Stimulated activated CD4-positive, alpha-beta T cell treated with anti-CD3 and anti-CD28 coated beads, TNF-alpha, amount 100 ng/mL, for 1 hour (primary cell): ENCODE measurements around the gene GLB1L3.
A peak's percentile ranks its signal among the peaks of the same experiment; 100 is the strongest.

Source experiments
- DNase-seq, 3 donors: peaks; one replicate each; pipeline ENCODE4 v3.0.0-alpha.2; 2020; ENCODE audit warnings: low read depth in 3 of 3, low spot score in 1 of 3

The GLB1L3 gene, protein sequence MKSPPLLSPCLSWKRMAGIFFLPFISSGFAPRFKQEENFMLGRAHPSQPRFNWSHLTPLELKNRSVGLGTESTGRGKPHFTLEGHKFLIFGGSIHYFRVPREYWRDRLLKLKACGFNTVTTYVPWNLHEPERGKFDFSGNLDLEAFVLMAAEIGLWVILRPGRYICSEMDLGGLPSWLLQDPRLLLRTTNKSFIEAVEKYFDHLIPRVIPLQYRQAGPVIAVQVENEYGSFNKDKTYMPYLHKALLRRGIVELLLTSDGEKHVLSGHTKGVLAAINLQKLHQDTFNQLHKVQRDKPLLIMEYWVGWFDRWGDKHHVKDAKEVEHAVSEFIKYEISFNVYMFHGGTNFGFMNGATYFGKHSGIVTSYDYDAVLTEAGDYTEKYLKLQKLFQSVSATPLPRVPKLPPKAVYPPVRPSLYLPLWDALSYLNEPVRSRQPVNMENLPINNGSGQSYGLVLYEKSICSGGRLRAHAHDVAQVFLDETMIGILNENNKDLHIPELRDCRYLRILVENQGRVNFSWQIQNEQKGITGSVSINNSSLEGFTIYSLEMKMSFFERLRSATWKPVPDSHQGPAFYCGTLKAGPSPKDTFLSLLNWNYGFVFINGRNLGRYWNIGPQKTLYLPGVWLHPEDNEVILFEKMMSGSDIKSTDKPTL

DNA sequence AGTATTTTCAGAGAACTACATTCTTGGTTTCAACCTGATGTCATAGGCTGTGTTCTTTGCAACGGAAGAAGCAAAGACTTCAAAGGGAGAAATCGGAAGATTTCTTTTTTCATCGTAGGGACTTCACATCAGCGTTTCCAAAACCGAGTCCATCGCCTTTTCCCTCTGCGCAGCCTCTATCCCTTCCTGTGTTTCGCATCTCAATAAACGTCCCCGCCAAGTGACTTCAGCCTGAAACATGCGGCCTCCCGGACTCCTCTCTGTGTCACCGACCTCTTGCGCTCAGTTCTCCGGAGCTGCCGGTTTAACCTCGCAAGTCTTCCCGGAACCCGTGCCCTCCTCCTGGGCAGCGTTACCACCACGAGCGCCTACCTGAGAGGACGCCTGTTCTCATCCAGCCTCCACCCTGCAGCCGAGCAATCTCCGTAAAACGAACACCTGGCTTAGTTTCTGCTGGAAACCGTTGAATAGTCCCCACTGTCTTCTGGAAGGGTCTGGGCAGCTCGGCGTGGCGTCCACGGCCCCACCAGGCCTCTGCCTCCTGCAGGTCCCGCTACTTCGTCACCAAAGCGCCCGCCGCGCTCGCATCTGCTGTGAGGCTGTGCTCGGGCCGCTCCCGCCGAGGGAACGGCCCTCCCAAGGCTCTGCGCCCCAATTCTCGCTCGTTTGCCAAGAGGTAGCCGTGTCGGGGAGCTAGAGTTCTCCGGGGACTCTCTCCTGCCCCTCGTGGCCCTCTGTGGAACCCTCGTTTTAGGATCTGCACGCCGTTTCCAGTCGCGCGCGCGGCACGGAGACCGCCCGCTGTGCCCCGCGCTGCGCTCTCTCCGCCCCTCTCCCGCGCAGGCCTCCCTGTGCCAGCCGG is at the start of gene GLB1L3:
Gene GLB1L3, plus strand, starts transcription at position 846 of the 862 bp plus-strand sequence. CDS start 362 bp downstream, outside the sequence.
- DNase-seq, result peak; percentile 33 to 65 (median 57)

GRCh38 chr11:134226806-134227325 is 49.3 kb upstream of the GLB1L3 start:
- DNase-seq, result no peak

- DNase-seq, result no peak
Measured at GRCh38 chr11:134228625-134229024, 47.6 kb upstream of the GLB1L3 start.

- DNase-seq, result no peak
Measured at GRCh38 chr11:134229126-134229790, 46.9 kb upstream of the GLB1L3 start.

DNA sequence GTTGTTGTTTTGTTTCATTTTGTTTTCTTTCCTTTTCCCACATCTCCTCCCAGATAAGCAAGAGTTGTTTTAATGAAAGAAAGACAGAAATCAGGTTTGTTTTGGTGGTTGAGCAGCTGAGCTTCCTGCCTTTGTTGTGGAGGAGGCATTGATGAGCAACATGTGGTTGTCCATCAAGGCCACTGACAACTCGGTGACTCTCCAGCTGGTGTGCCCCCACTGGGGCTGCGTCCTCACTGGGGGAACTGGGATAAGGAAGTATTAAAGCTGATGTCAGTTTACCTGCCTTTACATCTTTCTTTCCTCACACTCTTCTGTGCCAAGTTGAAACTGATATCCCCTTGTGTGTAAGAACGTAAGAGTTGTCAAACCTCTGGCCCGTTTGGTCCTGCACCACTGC is 45.8 kb upstream of the GLB1L3 start:
- DNase-seq, result no peak

DNA sequence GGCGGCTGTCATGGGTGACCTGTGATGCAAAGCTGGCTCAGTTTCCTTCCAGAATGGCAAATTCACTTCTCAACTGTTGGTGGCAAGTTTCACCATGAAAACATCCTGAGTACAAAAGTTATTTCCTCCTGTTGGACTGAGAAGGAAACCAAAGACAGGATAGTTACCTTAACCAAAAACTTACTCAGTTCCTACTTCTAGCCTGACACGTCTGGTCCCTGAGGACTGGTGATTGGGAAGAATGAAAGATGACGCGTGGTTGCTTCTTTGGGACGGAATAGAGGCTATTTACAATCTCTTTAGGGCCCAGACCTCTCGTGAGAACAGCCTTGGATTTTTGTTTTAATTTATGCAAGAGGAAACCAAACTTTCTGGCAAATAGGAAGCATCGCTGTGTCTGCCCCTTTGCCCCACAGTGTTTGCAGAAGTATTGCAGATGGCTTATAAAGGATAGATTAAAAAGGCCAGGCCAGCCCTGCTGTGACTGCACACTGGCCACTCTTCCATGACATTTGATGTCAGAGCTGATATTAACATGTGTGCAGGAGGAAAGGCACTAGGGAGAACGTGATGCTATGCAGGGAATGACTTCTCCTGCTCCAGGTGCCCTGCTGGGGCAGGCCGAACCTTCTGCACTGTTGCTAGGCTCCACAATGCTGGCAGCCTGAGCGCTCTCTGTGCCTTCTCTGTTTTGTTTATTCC is 44.1 kb upstream of the GLB1L3 start:
- DNase-seq, result no peak

DNA sequence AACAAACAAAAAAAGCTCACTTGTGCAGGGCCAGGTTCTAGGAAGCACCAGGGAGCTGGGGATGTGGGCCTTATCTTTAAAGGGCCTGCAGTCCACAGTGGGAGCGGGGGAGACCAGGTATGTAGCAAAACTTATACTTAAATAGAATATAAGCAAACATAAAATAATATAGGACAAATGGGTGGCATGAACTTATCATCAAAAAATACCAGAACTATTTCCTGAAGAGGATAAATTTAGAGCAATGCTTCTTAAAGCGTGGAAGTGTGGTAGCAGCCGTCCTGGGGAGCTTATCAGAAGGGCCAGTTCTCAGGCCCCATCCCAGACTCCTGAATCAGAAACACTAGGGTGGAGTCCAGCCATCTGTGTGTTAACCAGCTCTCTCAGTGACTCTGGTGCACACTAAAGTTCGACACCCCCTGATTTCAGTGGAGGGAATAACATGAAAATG is 42.4 kb upstream of the GLB1L3 start:
- DNase-seq, result no peak

DNA sequence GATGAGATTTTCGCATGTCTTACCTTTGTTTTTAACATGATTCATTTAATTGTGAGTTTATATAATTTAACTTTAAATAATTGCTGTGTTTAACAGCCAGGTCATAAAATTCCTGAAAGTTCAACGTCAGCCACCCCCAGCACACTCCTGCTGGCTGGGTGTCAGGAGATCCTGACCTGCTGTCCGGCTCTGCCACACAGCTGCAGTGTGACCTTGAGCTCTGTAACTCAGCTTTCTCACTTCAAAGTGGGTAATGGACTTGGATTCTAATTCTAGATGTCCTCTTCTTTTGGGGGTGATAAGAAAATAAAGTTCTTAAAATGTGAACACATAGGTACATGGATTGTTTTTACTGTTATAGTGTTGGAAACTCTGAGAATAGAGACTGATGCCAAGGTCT is 40.8 kb upstream of the GLB1L3 start:
- no peak for DNase-seq

- no peak for DNase-seq
Measured at GRCh38 chr11:134236834-134237556, 39.2 kb upstream of the GLB1L3 start.

DNA sequence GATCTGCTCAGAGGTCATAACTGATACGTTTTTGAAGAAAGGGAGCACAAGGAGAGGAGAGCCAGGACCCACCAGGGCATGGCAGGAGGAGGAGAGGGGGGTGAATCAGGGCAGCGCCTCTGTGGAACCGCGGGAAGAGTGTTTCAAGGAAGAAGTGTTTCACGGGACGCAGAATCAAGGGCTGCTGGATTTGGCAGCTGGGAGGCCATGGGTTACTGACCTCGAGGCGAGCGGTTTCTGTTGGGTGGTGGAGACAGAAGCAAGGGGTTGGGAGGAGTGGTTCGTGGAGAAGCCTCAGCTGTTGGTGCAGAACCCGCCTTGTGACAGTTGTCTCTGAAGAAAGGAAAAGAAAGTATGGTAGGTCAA is 38.6 kb upstream of the GLB1L3 start:
- no peak for DNase-seq

- DNase-seq, result no peak
Measured at GRCh38 chr11:134238956-134239355, 37.2 kb upstream of the GLB1L3 start.

DNA sequence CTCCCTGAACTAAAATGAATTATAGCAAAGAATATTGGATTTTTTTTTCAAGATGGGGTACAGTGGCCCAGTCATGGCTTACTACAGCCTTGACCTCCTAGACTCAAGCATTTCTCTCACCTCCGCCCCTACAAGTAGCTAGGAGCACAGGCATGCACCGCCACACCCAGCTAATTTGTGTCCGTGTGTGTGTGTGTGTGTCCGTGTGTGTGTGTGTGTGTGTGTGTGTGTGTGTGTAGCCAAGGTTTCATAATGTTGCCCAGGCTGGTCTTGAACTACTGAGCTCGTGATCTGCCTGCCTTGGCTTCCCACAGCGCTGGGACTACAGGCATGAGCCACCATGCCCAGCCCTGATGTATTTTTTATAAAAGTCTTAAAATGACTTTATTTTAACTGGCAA is 35.6 kb upstream of the GLB1L3 start:
- no peak for DNase-seq

DNA sequence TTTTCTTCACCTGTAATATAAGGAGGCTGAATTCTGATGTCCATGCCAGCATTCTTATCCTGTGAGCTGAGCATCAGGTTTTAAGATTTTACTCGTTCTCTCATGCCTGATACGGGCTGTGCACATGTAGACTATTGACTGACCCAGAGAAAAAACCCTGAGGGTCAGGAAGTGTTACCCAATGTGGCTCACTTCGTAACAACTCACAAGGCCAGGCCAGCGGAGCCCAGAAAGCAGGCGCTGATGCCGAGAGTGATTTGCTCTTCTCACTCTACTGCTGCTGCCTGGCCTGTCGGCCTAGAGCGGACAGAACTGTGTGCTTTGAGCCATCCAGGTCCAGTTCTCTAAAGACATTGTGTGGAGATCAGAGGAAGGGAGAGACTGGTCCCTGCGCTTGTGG is 33.8 kb upstream of the GLB1L3 start:
- no peak for DNase-seq

DNA sequence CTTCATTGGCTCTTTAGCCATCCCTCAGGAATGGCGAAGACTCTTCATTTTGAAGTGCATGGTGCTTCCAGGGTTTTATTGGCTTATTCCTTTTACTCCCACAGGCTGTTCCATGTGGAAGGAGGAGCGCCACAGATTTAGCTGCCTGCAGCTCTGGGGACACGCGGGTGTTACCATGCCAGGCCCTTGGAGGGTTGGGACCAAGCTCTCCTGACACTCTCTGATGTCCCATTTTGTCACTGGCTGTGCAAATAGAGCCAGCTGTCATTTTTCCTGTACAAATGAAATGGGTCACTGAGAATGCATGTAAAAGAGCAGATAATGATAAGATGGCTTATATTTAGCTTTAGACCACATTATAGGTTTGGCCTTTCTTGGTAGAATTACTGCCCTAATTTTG is 32.3 kb upstream of the GLB1L3 start:
- no peak for DNase-seq

GRCh38 chr11:134244593-134244992 is 31.6 kb upstream of the GLB1L3 start:
- DNase-seq, result no peak

GRCh38 chr11:134245434-134245833 is 30.7 kb upstream of the GLB1L3 start:
- DNase-seq, result no peak

GRCh38 chr11:134246100-134246499 is 30.1 kb upstream of the GLB1L3 start:
- no peak for DNase-seq

GRCh38 chr11:134246678-134247077 is 29.5 kb upstream of the GLB1L3 start:
- DNase-seq, result no peak

- no peak for DNase-seq
Measured at GRCh38 chr11:134248910-134249480, 27.2 kb upstream of the GLB1L3 start.
